WERI-Rb-1 (cell line): Measurements from ENCODE around the gene ADARB2.

Source experiments
- DNase-seq: peaks from one replicate; pipeline ENCODE4 v3.0.0-alpha.2; 2020
- H3K27ac ChIP-seq: fragments of 250-450 bp; sonication (Bioruptor Pico); 2 replicates; pipeline ENCODE4 v1.5.1; 2020; ENCODE audit warnings: mild to moderate bottlenecking, moderate library complexity
- H3K27me3 ChIP-seq: fragments of 250-450 bp; sonication (Bioruptor Pico); 2 replicates; pipeline ENCODE4 v1.5.1; 2021; ENCODE audit warnings: mild to moderate bottlenecking, low read depth, moderate library complexity; ENCODE audit not compliant: insufficient read depth, severe bottlenecking
- H3K36me3 ChIP-seq: fragments of 250-450 bp; sonication (Bioruptor Pico); 2 replicates; pipeline ENCODE4 v1.5.1; 2020; ENCODE audit warnings: mild to moderate bottlenecking, moderate library complexity
- H3K4me3 ChIP-seq: 2 replicates; pipeline ENCODE4 v1.5.1; 2011; ENCODE audit warnings: low read depth, mild to moderate bottlenecking, control low read depth, low read length
- H3K9me3 ChIP-seq: fragments of 250-450 bp; sonication (Bioruptor Pico); 2 replicates; pipeline ENCODE4 v1.5.1; 2021; ENCODE audit warnings: mild to moderate bottlenecking, moderate library complexity; ENCODE audit not compliant: severe bottlenecking
- TF ChIP-seq, protein P1 (sequence below): IDR thresholded peaks from 2 replicates; pipeline ENCODE4 v1.5.1; 2011; ENCODE audit warnings: low read depth, mild to moderate bottlenecking, control low read depth, inconsistent platforms, low read length

The ADARB2 gene

GRCh38 chr10:1189166-1190051 lies 547.9 kb downstream of the ADARB2 start:
- Histone ChIP-seq H3K27ac (no peak overlapping the region), H3K27me3 (peaks cover 32% of the 10 kb centered on the region), H3K4me3 (no peak overlapping the region), H3K9me3 (no peaks in the 10 kb centered on the region), H3K36me3 (no peaks in the 10 kb centered on the region)
- no peak for DNase-seq
- TF ChIP-seq, protein P1, sequence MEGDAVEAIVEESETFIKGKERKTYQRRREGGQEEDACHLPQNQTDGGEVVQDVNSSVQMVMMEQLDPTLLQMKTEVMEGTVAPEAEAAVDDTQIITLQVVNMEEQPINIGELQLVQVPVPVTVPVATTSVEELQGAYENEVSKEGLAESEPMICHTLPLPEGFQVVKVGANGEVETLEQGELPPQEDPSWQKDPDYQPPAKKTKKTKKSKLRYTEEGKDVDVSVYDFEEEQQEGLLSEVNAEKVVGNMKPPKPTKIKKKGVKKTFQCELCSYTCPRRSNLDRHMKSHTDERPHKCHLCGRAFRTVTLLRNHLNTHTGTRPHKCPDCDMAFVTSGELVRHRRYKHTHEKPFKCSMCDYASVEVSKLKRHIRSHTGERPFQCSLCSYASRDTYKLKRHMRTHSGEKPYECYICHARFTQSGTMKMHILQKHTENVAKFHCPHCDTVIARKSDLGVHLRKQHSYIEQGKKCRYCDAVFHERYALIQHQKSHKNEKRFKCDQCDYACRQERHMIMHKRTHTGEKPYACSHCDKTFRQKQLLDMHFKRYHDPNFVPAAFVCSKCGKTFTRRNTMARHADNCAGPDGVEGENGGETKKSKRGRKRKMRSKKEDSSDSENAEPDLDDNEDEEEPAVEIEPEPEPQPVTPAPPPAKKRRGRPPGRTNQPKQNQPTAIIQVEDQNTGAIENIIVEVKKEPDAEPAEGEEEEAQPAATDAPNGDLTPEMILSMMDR, result no peak

DNA sequence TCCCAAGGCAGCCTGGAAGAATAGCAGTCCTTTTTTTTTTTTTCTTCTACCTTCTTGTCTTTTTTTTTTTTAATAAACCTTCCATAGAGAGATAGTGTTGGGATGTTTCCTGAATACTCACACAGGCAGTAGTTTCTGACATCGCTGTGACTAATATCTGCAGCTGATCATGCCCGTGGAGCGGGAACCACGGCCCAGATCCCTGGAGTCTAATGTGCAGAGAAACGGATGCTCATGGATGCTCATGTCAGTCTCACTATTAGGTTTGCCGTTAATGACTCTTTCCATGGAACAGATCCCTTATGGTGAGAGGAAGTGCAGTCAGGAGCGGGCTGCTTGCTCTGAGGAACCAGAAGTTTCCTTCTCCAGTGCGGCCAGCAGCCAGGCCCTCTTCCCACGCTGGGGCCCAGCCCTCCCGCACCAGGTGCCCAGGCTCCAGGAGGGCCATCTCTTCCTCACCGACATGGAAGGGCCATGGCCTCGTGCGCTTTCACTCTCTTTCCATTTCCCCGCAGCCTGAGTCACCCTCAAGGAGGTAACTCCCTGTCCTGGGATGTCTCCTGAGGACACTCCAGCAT lies 548.7 kb downstream of the ADARB2 start:
- Histone ChIP-seq H3K27ac (no peak overlapping the region), H3K4me3 (no peak overlapping the region), H3K9me3 (no peaks in the 10 kb centered on the region), H3K27me3 (peaks cover 36% of the 10 kb centered on the region), H3K36me3 (no peaks in the 10 kb centered on the region)
- TF ChIP-seq, protein P1, result no peak
- DNase-seq, result no peak

GRCh38 chr10:1187855-1188557 lies 549.3 kb downstream of the ADARB2 start:
- DNase-seq, result no peak
- peaks cover 33% of the 10 kb centered on the region for H3K27me3 ChIP-seq
- no peak overlapping the region for H3K4me3 ChIP-seq
- no peak overlapping the region for H3K27ac ChIP-seq
- H3K36me3 ChIP-seq, result no peaks in the 10 kb centered on the region
- TF ChIP-seq, protein P1, result no peak
- H3K9me3 ChIP-seq, result no peaks in the 10 kb centered on the region

- Histone ChIP-seq H3K4me3 (no peak overlapping the region), H3K9me3 (no peaks in the 10 kb centered on the region), H3K36me3 (no peaks in the 10 kb centered on the region), H3K27me3 (peaks cover 33% of the 10 kb centered on the region), H3K27ac (no peak overlapping the region)
- TF ChIP-seq, protein P1, result no peak
- DNase-seq, result no peak
Measured at GRCh38 chr10:1187151-1187854, 550.0 kb downstream of the ADARB2 start.

GRCh38 chr10:1186683-1186990 lies 550.7 kb downstream of the ADARB2 start:
- Histone ChIP-seq H3K9me3 (no peaks in the 10 kb centered on the region), H3K27me3 (peaks cover 32% of the 10 kb centered on the region), H3K36me3 (no peaks in the 10 kb centered on the region), H3K27ac (no peak overlapping the region), H3K4me3 (no peak overlapping the region)
- DNase-seq, result no peak
- TF ChIP-seq, protein P1, result no peak
